OCI-LY7 (cell line): ENCODE data around the gene MVK.

ENCODE experiments used
- CTCF ChIP-seq: fragments of 200-600 bp; sonication (generic); conservative IDR thresholded peaks from 2 replicates; pipeline ENCODE4 v1.5.1; 2014; ENCODE audit warnings: mild to moderate bottlenecking, antibody characterized with exemption, low read length, moderate library complexity, mixed read lengths
- EZH2phosphoT487 ChIP-seq: fragments of 200-600 bp; sonication (generic); IDR thresholded peaks from 2 replicates; pipeline ENCODE4 v1.6.1; 2018; ENCODE audit warnings: low read depth, borderline replicate concordance, mild to moderate bottlenecking, mixed run types, antibody characterized with exemption, low read length, moderate library complexity, mixed read lengths

- TF ChIP-seq CTCF: no peak
- no peak for TF ChIP-seq EZH2phosphoT487
Measured at GRCh38 chr12:109559601-109560000, 14.0 kb upstream of the MVK start.
